ENCODE data around the gene PRR9. TPM values are rescaled to one million over a fixed set of nuclear protein-coding genes. Genes with fewer than 3 reads are reported as not detected.

Gene PRR9
- total RNA-seq, 4 donors from 2014 or later: 2.0 to 5.4 TPM; not detected in 2

- ATAC-seq (ENCODE audit: low FRiP score) (no peak), DNase-seq (ENCODE audit: low spot score) (no peak)
- TF ChIP-seq CTCF (IDR thresholded peaks at IDR 0.05): no peak
Measured at GRCh38 chr1:153262462-153263157, 45.2 kb downstream of the PRR9 start.

- DNase-seq (ENCODE audit: low spot score): no peak
- TF ChIP-seq CTCF (IDR thresholded peaks at IDR 0.05): no peak
- no peak for ATAC-seq (ENCODE audit: low FRiP score)
Measured at GRCh38 chr1:153265457-153265856, 48.1 kb downstream of the PRR9 start.

Other genes starting within 250 kb of the PRR9 start
- gene SPRR4, start 246.9 kb upstream of the PRR9 start, total RNA-seq: not detected
- not detected for gene SPRR1A, start 233.5 kb upstream of the PRR9 start, total RNA-seq
- not detected for gene SPRR3, start 215.8 kb upstream of the PRR9 start, total RNA-seq
- gene SPRR1B, start 186.4 kb upstream of the PRR9 start, total RNA-seq: not detected
- not detected for gene SPRR2D, start 176.5 kb upstream of the PRR9 start, total RNA-seq
- gene SPRR2A, start 160.1 kb upstream of the PRR9 start, total RNA-seq: not detected
- not detected for gene SPRR2B, start 146.0 kb upstream of the PRR9 start, total RNA-seq
- gene SPRR2E, start 123.1 kb upstream of the PRR9 start, total RNA-seq: not detected
- not detected for gene SPRR2F, start 104.1 kb upstream of the PRR9 start, total RNA-seq
- not detected for gene SPRR2G, start 66.7 kb upstream of the PRR9 start, total RNA-seq
- not detected for gene LELP1, start 14.2 kb upstream of the PRR9 start, total RNA-seq
- not detected for gene LORICRIN, start 42.1 kb downstream of the PRR9 start, total RNA-seq
- not detected for gene PGLYRP3, start 95.4 kb downstream of the PRR9 start, total RNA-seq
- gene PGLYRP4, start 131.3 kb downstream of the PRR9 start, total RNA-seq: not detected
- 1,000 to 10,000 TPM in 1 of 4 donors, 100 to 1,000 TPM in 3; 436 to 2,200 (median 573) TPM for gene S100A9, start 140.3 kb downstream of the PRR9 start, total RNA-seq
- 10 to 100 TPM in 2 of 4 donors, 1 to 10 TPM in 2; 4.2 to 59.0 (median 9.6) TPM for gene S100A12, start 158.0 kb downstream of the PRR9 start, total RNA-seq
- gene S100A8, start 173.5 kb downstream of the PRR9 start, total RNA-seq: 100 to 1,000 TPM in 1 of 4 donors, 10 to 100 TPM in 3; 50.4 to 402 (median 59.6) TPM
- gene S100A7A, start 198.9 kb downstream of the PRR9 start, total RNA-seq: not detected
- not detected for gene S100A7, start 243.1 kb downstream of the PRR9 start, total RNA-seq